Testis (tissue), 3 donors: ENCODE results near the gene CNTFR. TPM values are rescaled to one million over a fixed set of nuclear protein-coding genes. Genes with fewer than 3 reads are reported as not detected.

ENCODE experiments used
- DNase-seq: peaks from one replicate; pipeline ENCODE4 v3.0.0-alpha.2; 2019
- H3K27ac ChIP-seq, 2 donors: fragments of 200-600 bp; sonication (generic); one replicate each; pipeline ENCODE4 v1.5.1; 2019
- H3K27me3 ChIP-seq: fragments of 200-600 bp; sonication (generic); one replicate; pipeline ENCODE4 v1.5.1; 2019
- H3K36me3 ChIP-seq: fragments of 200-600 bp; sonication (generic); one replicate; pipeline ENCODE4 v1.5.1; 2017; ENCODE audit warnings: low read depth; ENCODE audit errors: missing control alignments
- H3K4me1 ChIP-seq: fragments of 200-600 bp; sonication (generic); one replicate; pipeline ENCODE4 v1.5.1; 2019
- H3K4me3 ChIP-seq, 2 donors: fragments of 200-600 bp; sonication (generic); one replicate each; pipeline ENCODE4 v1.5.1; 2017 to 2019
- H3K9me3 ChIP-seq: fragments of 200-600 bp; sonication (generic); one replicate; pipeline ENCODE4 v1.5.1; 2017
- POLR2A ChIP-seq: fragments of 450-650 bp; IDR thresholded peaks from one replicate; pipeline ENCODE4 v1.6.1; 2017; ENCODE audit warnings: antibody characterized with exemption, mild to moderate bottlenecking, moderate library complexity
- WGBS, 2 donors: methylation state at CpG; one replicate each; pipeline ENCODE4 v1.1.5; 2018; 5-methylcytosine and 5-hydroxymethylcytosine counted together
- intact Hi-C: fragments of 100-400 bp; cut with DNase I; formaldehyde crosslinking; loops from one replicate; pipeline ENCODE4 v1.15.1; 2023; ENCODE audit warnings: low total_unique reads
- polyA plus RNA-seq: library from polyadenylated mRNA; stranded (reverse); fragments of 350-450 nt; fragmentation: Illumina TruSeq; extraction: RNeasy Lipid Tissue Mini Kit (QIAGEN cat#74804); gene quantifications from one replicate; pipeline ENCODE4 v1.2.3, GENCODE V29; 2014; ENCODE audit warnings: low read depth, low replicate concordance; ENCODE audit not compliant: insufficient read depth
- total RNA-seq, 2 donors: library from RNA; depleted of rRNA; stranded (reverse); fragments of >200 nt; gene quantifications; one replicate each; pipeline ENCODE4 v1.2.3, GENCODE V29; 2016
- TF ChIP-seq, protein P1 (sequence below), 3 experiments: fragments of 450-650 bp in 2 of 3; fragments of 200-600 bp in 1 of 3; sonication (generic) in 1 of 3; IDR thresholded peaks; one replicate each; pipeline ENCODE4 v1.5.1; 2016 to 2019; ENCODE audit warnings: antibody characterized with exemption in 3 of 3, mild to moderate bottlenecking in 2 of 3, moderate library complexity in 1 of 3

The CNTFR gene
- total and polyA plus RNA-seq, 3 donors from 2014 or later, result 11.8 to 16.0 (median 16.0) TPM

DNA sequence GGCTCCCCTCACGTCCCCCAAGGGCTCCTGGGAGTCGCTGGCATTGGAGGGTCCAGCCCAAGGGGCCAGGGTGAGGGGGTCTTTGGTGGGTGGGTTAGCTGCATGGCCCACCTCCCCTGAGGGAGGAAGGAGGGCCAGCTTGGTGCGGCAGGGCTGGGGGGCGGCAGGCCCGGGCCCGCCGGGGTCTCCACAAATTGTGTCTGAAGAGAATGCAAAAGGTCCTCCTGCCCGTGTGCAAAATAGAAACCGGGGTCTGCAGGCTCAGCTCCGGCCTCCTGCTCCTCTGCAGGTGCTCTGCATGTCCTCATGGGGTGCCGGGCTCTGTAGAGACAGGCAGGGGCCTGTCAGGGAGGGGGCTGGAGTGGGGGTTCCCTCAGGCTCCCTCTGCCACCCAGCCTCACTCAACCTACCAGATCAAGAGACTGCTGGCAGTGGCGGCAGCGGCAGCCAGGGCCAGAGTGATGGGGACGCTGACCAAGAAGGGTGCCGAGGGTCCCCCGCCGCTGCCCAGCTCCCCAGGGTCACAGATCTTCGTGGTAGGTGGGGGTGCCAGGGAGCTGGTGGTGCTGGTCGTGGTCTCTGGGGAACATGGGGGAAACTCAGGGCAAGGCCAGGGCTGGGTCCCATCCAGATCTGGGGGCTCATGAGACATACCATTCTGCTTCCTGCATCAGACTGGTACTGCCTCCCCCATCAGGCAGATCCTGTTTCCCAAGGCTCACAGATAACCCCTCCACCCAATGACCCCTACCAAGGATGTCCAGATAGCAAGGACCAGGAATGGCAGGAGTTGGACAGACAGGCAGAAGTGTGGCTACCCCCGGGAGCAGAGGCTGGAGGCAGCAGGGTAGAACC lies 37.5 kb downstream of the CNTFR start:
- Histone ChIP-seq H3K27ac (no peak overlapping the region), H3K36me3 (no peaks in the 10 kb centered on the region), H3K27me3 (no peaks in the 10 kb centered on the region), H3K9me3 (no peaks in the 10 kb centered on the region), H3K4me1 (no peaks in the 10 kb centered on the region), H3K4me3 (no peak overlapping the region)
- no peak for DNase-seq
- 90 to 91% methylated on average over 12 to 20 of the region's 20 CpGs for WGBS, 2 donors
- intact Hi-C loops, result loop anchor here (5.0 kb wide), 1 partner anchor 40 kb away; no protein-coding TSS in a partner anchor
- no peak for TF ChIP-seq POLR2A
- TF ChIP-seq, protein P1, sequence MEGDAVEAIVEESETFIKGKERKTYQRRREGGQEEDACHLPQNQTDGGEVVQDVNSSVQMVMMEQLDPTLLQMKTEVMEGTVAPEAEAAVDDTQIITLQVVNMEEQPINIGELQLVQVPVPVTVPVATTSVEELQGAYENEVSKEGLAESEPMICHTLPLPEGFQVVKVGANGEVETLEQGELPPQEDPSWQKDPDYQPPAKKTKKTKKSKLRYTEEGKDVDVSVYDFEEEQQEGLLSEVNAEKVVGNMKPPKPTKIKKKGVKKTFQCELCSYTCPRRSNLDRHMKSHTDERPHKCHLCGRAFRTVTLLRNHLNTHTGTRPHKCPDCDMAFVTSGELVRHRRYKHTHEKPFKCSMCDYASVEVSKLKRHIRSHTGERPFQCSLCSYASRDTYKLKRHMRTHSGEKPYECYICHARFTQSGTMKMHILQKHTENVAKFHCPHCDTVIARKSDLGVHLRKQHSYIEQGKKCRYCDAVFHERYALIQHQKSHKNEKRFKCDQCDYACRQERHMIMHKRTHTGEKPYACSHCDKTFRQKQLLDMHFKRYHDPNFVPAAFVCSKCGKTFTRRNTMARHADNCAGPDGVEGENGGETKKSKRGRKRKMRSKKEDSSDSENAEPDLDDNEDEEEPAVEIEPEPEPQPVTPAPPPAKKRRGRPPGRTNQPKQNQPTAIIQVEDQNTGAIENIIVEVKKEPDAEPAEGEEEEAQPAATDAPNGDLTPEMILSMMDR (IDR thresholded peaks at IDR 0.05), result no peak

DNA sequence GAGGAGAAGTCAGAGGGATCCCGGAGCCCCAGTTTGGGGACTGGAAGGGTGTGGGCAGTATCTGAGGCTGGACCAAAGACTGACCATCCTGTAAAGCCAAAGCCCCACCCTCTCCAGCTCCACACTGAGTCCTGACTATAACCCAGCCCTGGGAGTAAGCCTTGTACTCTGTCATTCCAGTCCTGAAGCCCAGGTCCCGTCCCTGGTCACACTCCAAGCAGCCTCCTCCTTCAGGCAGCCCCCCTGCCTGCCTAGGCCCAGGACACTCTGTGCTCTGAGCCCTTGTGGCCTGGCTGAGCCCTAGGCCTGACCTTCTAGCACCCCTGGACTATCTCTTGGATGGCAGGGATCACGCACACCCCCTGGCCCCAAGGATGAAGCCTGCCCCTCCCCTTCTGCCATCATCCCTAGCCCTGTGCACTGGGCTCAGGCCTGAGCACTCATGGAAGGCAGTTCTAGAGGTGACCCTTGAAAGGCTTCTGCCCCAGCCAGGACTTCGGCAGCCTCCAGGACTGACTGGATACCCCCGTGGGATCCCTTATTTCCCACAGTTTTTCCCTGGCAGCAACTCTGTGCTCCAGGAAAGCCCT lies 38.7 kb downstream of the CNTFR start:
- intact Hi-C loops, result loop anchor here (5.0 kb wide), 1 partner anchor 42 kb away; no protein-coding TSS in a partner anchor
- H3K36me3 ChIP-seq, result no peaks in the 10 kb centered on the region
- no peaks in the 10 kb centered on the region for H3K9me3 ChIP-seq
- TF ChIP-seq POLR2A, result no peak
- TF ChIP-seq, protein P1 (IDR thresholded peaks at IDR 0.05), result no peak
- 83 to 85% methylated on average over 5 of the region's 5 CpGs for WGBS, 2 donors
- no peak for DNase-seq
- no peak overlapping the region for H3K27ac ChIP-seq
- no peaks in the 10 kb centered on the region for H3K27me3 ChIP-seq
- H3K4me3 ChIP-seq, result no peak overlapping the region
- no peaks in the 10 kb centered on the region for H3K4me1 ChIP-seq

DNA sequence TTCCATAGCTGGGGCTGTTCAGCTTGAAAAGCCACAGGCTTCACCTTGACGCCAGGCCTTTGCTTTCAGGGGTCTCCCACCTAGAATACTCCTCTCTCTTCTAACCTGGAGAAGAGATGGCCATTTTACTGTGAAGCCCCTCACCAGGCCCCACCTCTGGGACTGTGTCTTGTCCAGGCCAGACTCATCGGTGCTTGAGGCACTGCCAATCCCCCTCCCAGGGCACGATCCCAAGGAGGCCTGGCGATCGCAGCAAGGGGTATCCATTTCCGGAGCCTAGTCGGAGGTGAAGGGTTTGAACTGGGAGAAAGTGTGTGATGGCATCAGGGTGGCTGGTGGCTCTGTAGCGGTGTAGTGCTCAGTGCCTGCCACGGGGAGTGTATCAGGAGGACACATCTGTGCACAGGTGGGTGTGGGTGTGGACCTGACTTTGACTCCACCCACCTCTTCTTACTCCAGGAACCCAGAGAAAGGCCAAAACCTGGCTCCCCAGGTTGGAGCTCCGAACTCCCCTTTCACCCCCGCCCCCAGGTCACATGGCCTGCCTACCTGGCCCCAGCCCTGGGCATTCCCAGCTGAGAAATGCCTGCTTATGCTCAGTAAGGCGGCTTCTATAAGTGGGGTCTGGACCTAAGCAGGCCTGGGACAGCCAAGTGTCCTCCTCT lies 39.4 kb downstream of the CNTFR start:
- intact Hi-C loops, result loop anchor here (5.0 kb wide), 1 partner anchor 42 kb away; no protein-coding TSS in a partner anchor
- WGBS, 2 donors, result 56 to 86% methylated on average over 3 to 12 of the region's 12 CpGs
- H3K27me3 ChIP-seq, result no peaks in the 10 kb centered on the region

DNA sequence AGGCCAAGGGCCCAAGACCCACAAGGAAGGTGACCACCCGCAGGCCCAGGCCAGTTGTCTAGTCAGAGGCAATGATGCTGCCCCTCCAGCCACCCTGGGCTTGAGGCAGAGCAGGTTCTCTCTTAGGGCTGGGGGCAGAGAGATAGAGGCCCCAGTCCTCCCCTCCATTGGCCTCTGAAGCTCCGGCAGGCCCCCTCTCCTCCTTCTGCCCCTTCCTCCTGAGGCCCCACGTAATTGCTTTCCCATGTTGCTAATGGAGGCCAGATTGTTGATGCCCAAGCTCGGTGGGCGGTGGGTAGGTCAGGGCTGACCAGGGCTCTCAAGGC lies 40.2 kb downstream of the CNTFR start:
- WGBS, 2 donors, result 87 to 92% methylated on average over 2 to 5 of the region's 5 CpGs
- intact Hi-C loops, result no loop called here
- H3K27me3 ChIP-seq, result no peaks in the 10 kb centered on the region

More for the DNA sequence above, 39.4 kb downstream of the CNTFR start:
- Histone ChIP-seq H3K36me3 (no peaks in the 10 kb centered on the region), H3K4me1 (no peaks in the 10 kb centered on the region), H3K9me3 (no peaks in the 10 kb centered on the region), H3K27ac (no peak overlapping the region), H3K4me3 (no peak overlapping the region)
- DNase-seq, result no peak
- no peak for TF ChIP-seq POLR2A

More for the DNA sequence above, 40.2 kb downstream of the CNTFR start:
- H3K4me3 ChIP-seq, result no peak overlapping the region
- H3K27ac ChIP-seq, result no peak overlapping the region
- H3K36me3 ChIP-seq, result no peaks in the 10 kb centered on the region
- no peaks in the 10 kb centered on the region for H3K4me1 ChIP-seq
- no peaks in the 10 kb centered on the region for H3K9me3 ChIP-seq
- TF ChIP-seq, protein P1 (IDR thresholded peaks at IDR 0.05), result no peak
- no peak for TF ChIP-seq POLR2A
- DNase-seq, result peak; percentile 11
